ENCODE results near the gene SRPK3. TPM values are rescaled to one million over a fixed set of nuclear protein-coding genes. Genes with fewer than 3 reads are reported as not detected.

The SRPK3 gene
- total RNA-seq, 1 donor: 0.54 TPM

GRCh38 chrX:153735274-153735673 lies 45.6 kb upstream of the SRPK3 start:
- no peak for DNase-seq (ENCODE audit: low read depth)
- TF ChIP-seq, protein P1, sequence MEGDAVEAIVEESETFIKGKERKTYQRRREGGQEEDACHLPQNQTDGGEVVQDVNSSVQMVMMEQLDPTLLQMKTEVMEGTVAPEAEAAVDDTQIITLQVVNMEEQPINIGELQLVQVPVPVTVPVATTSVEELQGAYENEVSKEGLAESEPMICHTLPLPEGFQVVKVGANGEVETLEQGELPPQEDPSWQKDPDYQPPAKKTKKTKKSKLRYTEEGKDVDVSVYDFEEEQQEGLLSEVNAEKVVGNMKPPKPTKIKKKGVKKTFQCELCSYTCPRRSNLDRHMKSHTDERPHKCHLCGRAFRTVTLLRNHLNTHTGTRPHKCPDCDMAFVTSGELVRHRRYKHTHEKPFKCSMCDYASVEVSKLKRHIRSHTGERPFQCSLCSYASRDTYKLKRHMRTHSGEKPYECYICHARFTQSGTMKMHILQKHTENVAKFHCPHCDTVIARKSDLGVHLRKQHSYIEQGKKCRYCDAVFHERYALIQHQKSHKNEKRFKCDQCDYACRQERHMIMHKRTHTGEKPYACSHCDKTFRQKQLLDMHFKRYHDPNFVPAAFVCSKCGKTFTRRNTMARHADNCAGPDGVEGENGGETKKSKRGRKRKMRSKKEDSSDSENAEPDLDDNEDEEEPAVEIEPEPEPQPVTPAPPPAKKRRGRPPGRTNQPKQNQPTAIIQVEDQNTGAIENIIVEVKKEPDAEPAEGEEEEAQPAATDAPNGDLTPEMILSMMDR (IDR thresholded peaks at IDR 0.05; ENCODE audit: insufficient read depth, low read length): peak; percentile 8

GRCh38 chrX:153736071-153736820 lies 44.6 kb upstream of the SRPK3 start:
- no peak overlapping the region for H3K4me3 ChIP-seq (ENCODE audit: low read depth, low read length)
- DNase-seq (ENCODE audit: low read depth): no peak
- TF ChIP-seq, protein P1 (IDR thresholded peaks at IDR 0.05; ENCODE audit: insufficient read depth, low read length): no peak

More at GRCh38 chrX:153735274-153735673, 45.6 kb upstream of the SRPK3 start:
- no peak overlapping the region for H3K4me3 ChIP-seq (ENCODE audit: low read depth, low read length)

DNA sequence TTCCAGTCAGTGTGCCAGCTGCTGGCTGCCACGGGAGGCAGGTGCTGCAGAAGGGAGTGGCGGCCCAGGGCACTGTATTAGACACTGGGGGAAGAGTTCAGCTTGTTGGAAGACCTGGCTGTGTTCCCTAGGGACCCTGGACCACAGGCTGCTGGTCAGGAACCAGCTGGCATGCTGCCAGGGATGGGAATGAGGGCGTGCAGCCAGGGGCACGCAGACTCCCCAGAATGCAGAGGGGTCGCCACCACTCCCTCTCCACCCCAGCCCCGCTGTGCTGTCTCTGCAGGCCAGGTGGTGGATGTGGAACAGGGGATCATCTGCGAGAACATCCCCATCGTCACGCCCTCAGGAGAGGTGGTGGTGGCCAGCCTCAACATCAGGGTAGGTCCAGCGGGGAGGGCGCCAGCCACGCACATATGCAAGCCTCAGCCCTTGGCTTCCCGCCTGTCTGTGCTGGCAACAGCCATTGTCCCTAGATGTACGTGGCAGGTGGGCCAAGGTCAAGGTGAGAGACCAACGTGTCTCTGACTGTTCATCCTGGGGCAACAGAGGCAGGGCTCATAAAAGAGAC lies 43.9 kb upstream of the SRPK3 start:
- no peak overlapping the region for H3K4me3 ChIP-seq (ENCODE audit: low read depth, low read length)
- DNase-seq (ENCODE audit: low read depth): no peak
- TF ChIP-seq, protein P1 (IDR thresholded peaks at IDR 0.05; ENCODE audit: insufficient read depth, low read length): no peak

GRCh38 chrX:153738056-153738605 lies 42.7 kb upstream of the SRPK3 start:
- TF ChIP-seq, protein P1 (IDR thresholded peaks at IDR 0.05; ENCODE audit: insufficient read depth, low read length): no peak
- no peak for DNase-seq (ENCODE audit: low read depth)
- H3K4me3 ChIP-seq (ENCODE audit: low read depth, low read length): no peak overlapping the region

DNA sequence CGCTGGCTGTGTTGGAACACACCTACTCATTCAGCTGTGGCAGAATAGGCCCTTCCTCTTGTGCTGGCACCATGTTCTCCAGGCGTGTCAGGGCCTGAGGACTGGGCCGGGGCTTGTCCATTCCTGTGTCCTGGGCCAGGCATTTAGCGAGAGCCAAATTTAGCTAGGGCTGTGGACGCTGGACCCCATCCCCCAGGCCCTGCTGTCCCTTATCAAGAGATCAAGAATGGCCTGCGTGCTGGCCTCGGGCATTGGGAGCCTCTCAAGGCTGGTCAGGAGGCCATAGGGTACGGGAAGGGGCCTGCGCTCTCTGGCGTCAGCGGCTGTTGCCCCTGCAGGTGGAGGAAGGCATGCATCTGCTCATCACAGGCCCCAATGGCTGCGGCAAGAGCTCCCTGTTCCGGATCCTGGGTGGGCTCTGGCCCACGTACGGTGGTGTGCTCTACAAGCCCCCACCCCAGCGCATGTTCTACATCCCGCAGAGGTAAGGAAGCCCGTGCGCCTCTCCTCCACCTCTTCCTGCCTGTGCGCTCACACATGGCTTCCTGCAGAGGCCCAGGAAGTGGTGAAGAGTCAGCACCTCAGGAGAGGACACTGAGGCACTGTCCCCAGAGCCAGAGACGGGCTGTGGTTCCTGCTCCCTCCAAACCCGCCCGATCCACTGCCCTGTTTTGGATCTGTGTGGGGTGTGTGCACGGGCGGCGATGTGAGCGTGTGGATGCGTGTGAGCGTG lies 40.9 kb upstream of the SRPK3 start:
- no peak overlapping the region for H3K4me3 ChIP-seq (ENCODE audit: low read depth, low read length)
- no peak for DNase-seq (ENCODE audit: low read depth)
- TF ChIP-seq, protein P1 (IDR thresholded peaks at IDR 0.05; ENCODE audit: insufficient read depth, low read length): no peak

- TF ChIP-seq, protein P1 (IDR thresholded peaks at IDR 0.05; ENCODE audit: insufficient read depth, low read length): no peak
- no peak for DNase-seq (ENCODE audit: low read depth)
- no peak overlapping the region for H3K4me3 ChIP-seq (ENCODE audit: low read depth, low read length)
Measured at GRCh38 chrX:153740631-153741222, 40.1 kb upstream of the SRPK3 start.
